HS-27A (cell line): ENCODE data around the gene AP1G2.
"Not testable (repeated sequence)": the region's sequence is repeated elsewhere in the genome, so short reads cannot be mapped to it uniquely, and the experiment has no call there.

ENCODE experiments used
- DNase-seq: peaks from one replicate; pipeline ENCODE4 v3.0.0-alpha.2; 2012; ENCODE audit warnings: low read depth, missing footprints

The AP1G2 gene, protein sequence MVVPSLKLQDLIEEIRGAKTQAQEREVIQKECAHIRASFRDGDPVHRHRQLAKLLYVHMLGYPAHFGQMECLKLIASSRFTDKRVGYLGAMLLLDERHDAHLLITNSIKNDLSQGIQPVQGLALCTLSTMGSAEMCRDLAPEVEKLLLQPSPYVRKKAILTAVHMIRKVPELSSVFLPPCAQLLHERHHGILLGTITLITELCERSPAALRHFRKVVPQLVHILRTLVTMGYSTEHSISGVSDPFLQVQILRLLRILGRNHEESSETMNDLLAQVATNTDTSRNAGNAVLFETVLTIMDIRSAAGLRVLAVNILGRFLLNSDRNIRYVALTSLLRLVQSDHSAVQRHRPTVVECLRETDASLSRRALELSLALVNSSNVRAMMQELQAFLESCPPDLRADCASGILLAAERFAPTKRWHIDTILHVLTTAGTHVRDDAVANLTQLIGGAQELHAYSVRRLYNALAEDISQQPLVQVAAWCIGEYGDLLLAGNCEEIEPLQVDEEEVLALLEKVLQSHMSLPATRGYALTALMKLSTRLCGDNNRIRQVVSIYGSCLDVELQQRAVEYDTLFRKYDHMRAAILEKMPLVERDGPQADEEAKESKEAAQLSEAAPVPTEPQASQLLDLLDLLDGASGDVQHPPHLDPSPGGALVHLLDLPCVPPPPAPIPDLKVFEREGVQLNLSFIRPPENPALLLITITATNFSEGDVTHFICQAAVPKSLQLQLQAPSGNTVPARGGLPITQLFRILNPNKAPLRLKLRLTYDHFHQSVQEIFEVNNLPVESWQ

DNA sequence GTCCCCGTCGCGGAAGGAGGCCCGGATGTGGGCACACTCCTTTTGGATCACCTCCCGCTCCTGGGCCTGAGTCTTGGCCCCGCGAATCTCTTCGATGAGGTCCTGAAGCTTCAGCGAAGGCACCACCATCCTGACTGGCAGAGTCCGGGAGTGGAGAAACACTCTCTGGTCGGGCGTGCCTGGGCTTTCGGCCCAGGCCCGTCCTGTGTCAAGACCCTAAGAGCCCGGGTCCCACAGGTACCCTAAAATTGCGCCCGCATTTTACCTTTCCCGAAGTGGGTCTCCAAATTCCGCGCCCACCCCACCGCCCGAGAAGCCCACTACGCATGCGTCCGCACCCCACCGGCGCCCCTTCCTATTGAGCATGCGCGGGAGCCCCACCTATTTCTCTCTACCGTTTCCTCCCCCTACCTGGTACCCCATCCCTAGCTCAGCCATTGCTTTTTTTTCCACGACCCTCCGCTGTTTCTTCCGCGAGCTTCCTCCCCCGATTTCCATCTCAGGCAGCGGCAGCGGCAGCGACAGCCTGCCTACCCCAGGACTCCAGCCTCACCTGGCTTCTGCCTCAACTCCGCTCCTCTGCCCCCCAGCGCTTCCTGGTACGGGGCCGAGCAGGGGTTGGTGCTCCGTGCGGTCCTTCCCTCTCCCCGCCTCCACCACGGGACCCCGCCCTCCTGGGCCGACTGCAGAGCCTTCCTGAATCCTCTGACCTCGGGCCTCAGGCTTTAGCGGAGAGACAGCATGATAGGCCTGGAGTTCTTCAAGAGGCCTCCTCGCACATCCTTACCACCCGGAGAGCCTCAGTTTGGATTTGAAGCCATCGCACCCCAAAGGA is at the start of gene AP1G2:
TSS of gene AP1G2 (minus strand) at position 606 of the 835 bp plus-strand sequence. CDS start at position 129, 477 bp downstream.
- no peak for DNase-seq

DNA sequence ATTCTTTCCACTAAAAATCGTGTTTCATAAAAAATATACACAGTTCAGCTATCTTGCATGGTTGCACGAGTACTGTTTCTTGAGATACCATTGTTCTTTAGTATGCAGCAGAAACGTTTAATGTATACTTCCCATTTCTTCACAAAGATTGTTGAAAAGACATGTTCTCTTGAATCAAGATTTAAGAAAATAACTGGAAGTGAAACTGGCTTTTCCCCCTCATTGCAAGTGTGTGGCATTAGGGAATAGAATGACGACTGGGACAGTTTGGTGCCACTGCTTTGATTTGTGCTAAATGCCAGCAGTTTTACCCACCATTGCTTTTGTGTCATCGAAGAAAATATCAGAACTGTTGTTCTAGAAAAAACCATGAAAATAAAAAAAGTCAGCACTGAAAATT is 48.3 kb upstream of the AP1G2 start:
- DNase-seq, result no peak

- no peak for DNase-seq
Measured at GRCh38 chr14:23614395-23614828, 46.8 kb upstream of the AP1G2 start.

DNA sequence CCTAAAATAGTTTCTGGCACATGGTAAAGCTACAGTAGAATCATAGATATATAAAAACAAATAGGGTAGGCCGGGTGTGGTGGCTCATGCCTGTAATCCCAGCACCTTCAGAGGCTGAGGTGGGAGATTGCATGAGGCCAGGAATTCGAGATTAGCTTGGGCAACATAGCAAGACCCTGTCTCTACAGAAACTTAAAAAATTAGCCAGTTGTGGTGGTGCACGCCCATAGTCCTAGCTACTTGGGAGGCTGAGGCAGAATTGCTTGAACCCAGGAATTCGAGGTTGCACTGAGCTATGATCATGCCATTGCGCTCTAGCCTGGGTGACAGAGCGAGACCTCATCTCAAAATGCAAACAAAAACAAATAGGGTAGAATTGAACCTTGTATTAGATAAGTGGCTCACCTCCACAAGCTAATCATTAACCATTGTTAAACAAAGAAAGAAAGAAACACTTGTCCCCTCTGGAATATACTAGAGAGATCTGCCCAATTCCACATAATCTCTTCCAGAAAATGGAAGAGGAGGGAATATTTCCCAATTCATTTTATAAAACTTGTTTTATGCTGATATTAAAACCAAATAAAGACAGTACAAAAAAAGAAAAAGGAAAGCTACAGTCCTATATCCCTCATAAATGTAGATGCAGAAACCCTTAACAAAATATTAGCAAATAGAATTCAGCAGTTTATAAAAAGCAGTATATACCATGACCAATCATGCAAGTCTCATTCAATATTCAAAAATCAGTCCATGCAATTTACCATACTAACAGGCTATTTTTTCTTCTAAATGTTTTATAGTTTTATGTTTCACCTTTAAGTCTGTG is 45.9 kb upstream of the AP1G2 start:
- no peak for DNase-seq

DNA sequence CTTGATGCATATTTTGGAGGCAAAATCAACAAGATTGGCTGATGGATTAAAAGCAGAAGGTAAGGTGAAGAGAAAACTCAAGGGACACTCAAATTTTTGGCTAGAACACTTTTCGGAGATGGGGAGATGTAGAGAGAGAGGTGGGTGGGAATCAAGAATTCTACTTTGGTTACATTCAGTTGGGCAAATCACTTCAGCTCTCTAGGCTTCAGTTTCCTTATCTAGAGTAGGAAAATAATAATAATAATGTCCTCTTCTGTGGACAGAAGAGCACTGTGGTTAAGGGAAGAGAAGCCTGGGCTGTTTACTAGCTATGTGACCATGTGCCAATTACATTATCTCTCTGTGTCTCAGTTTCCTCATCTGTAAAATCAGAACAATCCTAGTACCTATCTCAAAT is 45.2 kb upstream of the AP1G2 start:
- DNase-seq, result no peak

DNA sequence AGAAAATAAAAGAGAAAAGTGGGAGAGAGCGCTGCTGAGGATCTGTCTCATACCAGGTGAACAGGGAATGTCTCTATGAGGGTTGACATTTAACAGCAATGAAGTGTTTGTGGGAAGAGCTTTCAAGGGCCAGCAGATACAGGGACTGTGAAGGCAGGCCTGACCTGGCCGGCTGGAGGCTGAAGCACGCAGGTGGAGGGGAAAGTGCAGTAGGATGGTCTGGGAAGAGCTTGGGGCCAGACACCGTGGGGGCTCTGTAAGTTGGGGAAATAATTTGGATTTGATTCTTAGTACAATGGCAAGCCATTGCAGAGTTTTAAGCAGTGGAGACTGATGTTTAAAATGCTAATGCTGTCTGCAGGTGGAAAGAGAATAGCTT is 44.8 kb upstream of the AP1G2 start:
- no peak for DNase-seq

- no peak for DNase-seq
Measured at GRCh38 chr14:23610815-23611289, 43.3 kb upstream of the AP1G2 start.

- DNase-seq, result no peak
Measured at GRCh38 chr14:23610090-23610814, 42.7 kb upstream of the AP1G2 start.

DNA sequence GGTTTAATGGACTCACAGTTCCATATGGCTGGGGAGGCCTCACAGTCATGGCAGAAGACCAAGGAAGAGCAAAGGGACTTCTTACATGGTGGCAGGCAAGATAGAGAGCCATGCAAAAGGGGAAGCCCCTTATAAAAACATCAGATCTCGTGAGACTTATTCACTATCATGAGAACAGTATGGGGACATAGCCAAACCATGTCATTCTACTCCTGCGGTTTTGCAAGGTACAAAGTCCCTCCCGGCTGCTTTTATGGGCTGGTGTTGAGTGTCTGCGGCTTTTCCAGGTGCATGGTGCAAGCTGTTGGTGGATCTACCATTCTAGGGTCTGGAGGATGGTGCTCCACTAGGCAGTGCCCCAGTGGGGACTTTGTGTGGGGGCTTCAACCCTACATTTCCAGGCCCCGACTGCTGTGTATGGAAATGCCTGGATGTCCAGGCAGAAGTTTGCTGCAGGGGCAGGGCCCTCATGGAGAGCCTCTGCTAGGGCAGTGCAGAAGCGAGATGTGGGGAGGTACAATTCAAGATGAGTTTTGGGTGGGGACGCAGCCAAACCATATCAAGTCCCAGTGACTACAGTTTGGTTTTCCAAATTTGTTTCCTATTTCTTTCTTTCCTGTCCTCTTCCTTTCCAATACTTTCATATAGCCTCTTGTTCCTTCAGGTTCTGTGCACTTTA is 42.0 kb upstream of the AP1G2 start:
- DNase-seq, result not testable (repeated sequence)

DNA sequence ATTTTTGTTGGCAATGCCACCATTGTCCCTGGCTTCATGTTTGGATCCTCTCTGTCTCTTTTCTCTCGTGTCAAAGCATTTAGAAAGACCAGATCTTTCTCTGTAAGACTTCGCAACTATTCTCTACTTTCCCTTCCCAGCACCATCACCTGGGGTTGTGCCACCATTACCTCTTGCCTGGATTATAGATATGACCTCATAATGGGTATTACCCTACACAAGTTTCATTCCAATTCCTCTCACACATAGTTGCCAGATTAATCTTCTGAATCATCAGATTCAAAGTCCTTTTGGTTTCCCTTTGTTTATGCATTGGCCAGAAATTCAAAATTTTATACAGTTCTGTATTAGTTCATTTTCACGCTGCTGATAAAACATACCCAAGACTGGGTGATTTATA is 41.4 kb upstream of the AP1G2 start:
- no peak for DNase-seq

- no peak for DNase-seq
Measured at GRCh38 chr14:23608454-23608853, 40.9 kb upstream of the AP1G2 start.

GRCh38 chr14:23605931-23606585 is 38.5 kb upstream of the AP1G2 start:
- DNase-seq, result no peak

DNA sequence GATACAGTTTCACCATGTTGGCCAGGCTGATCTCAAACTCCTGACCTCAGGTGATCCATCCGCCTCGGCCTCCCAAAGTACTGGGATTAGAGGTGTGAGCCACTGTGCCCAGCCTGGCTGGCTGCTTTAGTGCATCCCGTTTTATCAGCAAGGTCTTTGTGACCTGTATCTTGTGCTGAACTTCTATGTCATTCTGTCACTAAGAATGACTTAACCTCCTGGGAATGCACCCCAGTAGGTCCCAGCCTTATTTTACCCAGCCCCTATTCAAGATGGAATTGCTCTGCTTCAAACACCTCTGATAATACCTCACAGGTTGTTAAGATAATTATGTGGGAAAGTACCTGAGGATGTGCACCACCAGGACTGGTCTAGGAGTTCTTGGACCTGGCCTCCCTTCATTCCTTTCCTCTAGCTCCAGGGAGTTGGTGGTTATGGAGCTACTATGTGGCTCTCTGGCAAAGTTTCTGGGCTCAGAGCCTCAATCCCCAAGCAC is 37.1 kb upstream of the AP1G2 start:
- no peak for DNase-seq

- DNase-seq, result no peak
Measured at GRCh38 chr14:23604148-23604547, 36.6 kb upstream of the AP1G2 start.

GRCh38 chr14:23603103-23603502 is 35.5 kb upstream of the AP1G2 start:
- DNase-seq, result no peak

DNA sequence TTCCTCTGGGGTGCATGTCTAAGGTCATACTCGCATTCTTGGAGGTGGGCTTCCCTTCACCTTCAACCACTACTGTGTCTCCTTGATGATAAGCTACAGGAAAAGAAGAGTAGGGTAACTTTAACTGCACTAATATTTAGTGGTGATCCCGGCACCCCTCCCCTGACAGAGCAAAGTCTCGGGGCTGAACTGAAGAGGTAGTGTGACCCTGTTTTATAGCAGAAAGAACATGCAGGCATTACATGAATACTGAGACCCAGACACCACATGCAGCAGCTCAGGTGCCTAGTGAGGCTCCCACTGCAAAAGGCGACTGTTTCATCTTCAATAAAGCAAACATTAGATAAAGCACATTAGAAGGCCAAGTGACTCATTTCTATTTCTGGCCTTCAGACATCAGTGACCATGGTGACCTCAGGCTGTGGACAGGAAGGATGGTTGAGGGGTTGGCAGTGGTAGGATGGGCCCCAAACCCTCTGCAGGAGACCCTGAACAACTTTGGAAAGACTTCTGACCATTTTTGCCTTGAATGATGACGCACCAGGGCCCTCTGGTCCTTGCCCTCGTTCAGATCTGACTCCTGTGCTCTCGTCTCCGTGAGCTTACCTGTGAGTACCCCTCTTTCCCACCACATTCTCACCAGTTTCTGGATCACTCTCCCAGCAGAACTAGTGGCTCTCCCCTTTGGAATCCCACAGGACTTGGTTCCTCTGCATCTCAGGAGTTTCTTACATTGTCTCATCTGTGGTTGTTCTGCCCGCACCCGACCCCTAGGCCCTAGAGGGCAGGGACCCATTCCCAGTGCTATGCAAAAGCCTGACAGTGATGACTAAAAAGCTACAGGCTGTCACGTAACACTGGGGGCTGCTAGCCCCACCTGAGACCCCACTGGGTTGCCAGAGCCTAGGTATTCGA is 34.8 kb upstream of the AP1G2 start:
- DNase-seq, result no peak

DNA sequence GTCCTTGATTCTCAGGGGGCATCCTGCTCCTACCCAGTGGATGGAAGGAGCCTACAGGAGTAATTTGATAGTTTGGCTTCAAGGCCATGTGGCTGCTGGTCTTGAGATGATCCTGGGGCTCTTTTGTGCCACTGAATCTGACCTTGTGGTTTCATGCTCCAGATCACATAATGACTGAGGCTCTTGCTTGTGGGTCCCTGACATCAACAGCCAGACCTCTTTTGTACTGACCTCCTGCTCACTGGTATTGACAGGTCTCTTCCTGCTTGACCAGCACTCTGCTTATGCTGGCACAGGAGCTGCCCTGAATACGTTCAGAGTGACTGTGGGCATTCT is 34.2 kb upstream of the AP1G2 start:
- no peak for DNase-seq

DNA sequence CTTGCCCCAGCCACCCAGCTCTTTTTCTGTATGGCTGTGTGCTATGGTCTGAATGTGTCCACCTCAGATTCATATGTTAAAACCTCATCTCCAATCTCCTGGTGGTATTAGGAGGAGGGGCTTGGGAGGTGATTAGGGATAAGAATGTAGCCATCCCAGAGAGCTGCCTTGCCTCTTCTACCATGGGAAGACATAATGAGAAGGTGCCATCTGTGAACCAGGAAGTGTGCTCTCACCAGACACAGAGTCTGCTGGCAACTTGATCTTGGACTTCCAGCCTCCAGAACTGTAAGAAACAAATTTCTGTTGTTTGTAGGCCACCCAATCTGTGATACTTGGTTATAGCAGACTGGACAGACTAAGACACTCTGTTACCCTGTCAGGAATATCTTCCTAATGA is 33.8 kb upstream of the AP1G2 start:
- DNase-seq, result no peak
